SU-DHL-6 (cell line): ENCODE measurements around the gene EPHB6.

Experiments used
- CTCF ChIP-seq: fragments of 200-600 bp; sonication (generic); IDR thresholded peaks from one replicate; pipeline ENCODE4 v1.5.1; 2017; ENCODE audit warnings: antibody characterized with exemption, mild to moderate bottlenecking, low read length, moderate library complexity; ENCODE audit not compliant: insufficient read depth, poor library complexity, severe bottlenecking
- EZH2phosphoT487 ChIP-seq: fragments of 200-600 bp; sonication (generic), shearing (Covaris generic); conservative IDR thresholded peaks from 2 replicates; pipeline ENCODE4 v1.6.1; 2018; ENCODE audit warnings: mild to moderate bottlenecking, antibody characterized with exemption, low read length, moderate library complexity, mixed read lengths

GRCh38 chr7:142808802-142809583, 45.9 kb upstream of the EPHB6 start:
- TF ChIP-seq CTCF, result no peak
- no peak for TF ChIP-seq EZH2phosphoT487
